K562 (cell line): ENCODE results near the gene RNH1.

Experiments used
- CBX5 ChIP-seq: IDR thresholded peaks from 2 replicates; pipeline ENCODE4 v1.6.1; 2014; ENCODE audit warnings: low read depth, borderline replicate concordance
- CTCF ChIP-seq, 3 experiments: IDR thresholded peaks in 2 of 3; conservative IDR thresholded peaks in 1 of 3; 2 replicates each; pipeline ENCODE4 v1.5.1; 2011 to 2012; ENCODE audit warnings: low read length in 3 of 3, mild to moderate bottlenecking in 3 of 3, control low read depth in 2 of 3, improper control_type of control experiment in 1 of 3, inconsistent platforms in 1 of 3, low read depth in 1 of 3, mixed read lengths in 1 of 3, moderate library complexity in 1 of 3; ENCODE audit not compliant: insufficient read depth in 2 of 3
- E2F1 ChIP-seq: sonication (generic); formaldehyde crosslinking; IDR thresholded peaks from 2 replicates; pipeline ENCODE4 v1.8.1; 2023; ENCODE audit warnings: mild to moderate bottlenecking, missing genetic modification reagents, moderate library complexity
- ESRRB ChIP-seq: fragments of 250-450 bp; sonication (Bioruptor Pico); IDR thresholded peaks from 2 replicates; pipeline ENCODE4 v1.5.0; 2020; ENCODE audit warnings: mild to moderate bottlenecking, moderate library complexity, borderline replicate concordance
- EZH2 ChIP-seq: IDR thresholded peaks from 2 replicates; pipeline ENCODE4 v1.6.1; 2012; ENCODE audit warnings: low read depth, mild to moderate bottlenecking, inconsistent platforms, low read length, borderline replicate concordance
- NFRKB ChIP-seq: fragments of 450-650 bp; IDR thresholded peaks from 2 replicates; pipeline ENCODE4 v1.6.1; 2016; ENCODE audit warnings: low read depth
- PML ChIP-seq: IDR thresholded peaks from 2 replicates; pipeline ENCODE4 v1.6.1; 2012; ENCODE audit warnings: low read length, inconsistent platforms
- POLR2A ChIP-seq: fragments of 450-650 bp; conservative IDR thresholded peaks from 2 replicates; pipeline ENCODE4 v1.6.1; 2016
- RNF2 ChIP-seq: sonication (generic); IDR thresholded peaks from 2 replicates; pipeline ENCODE4 v1.6.1; 2016
- RNF219 ChIP-seq: fragments of 250-450 bp; sonication (Bioruptor Pico); IDR thresholded peaks from 2 replicates; pipeline ENCODE4 v1.5.0; 2022; ENCODE audit warnings: mild to moderate bottlenecking
- TF ChIP-seq, protein P1 (sequence below): fragments of 450-650 bp; formaldehyde crosslinking; IDR thresholded peaks from 2 replicates; pipeline ENCODE4 v1.4.0; 2020; ENCODE audit warnings: mild to moderate bottlenecking, moderate library complexity

DNA sequence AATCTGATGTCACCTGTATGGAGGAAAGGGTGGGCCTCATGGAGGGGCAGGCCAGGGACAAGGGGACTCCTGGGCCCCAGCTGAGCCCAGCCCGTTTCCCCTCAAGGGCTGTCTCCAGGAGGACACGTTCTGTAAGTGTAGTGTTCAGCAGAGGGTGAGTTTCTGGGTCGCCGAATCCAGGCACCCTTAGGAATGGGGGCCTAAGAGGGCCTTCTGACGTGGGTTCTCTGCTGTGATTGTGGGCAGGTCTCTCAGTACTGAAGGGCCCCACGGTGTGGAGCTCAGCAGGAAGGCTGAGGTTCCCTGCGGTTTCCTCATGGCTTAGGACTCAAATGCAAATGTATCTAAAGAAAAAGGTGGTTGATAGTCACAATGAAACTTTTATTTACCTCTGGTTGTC is 50.5 kb downstream of the RNH1 start:
- no peak for TF ChIP-seq RNF219 (CRISPR knock-in tag)
- TF ChIP-seq NFRKB, result no peak
- no peak for TF ChIP-seq RNF2
- no peak for TF ChIP-seq CTCF (IDR thresholded peaks at IDR 0.05 in 2 of 3, conservative IDR thresholded peaks at IDR 0.05 in 1 of 3; ENCODE audit: insufficient read depth in 2 of 3, low read depth in 1 of 3, low read length in 3 of 3)
- TF ChIP-seq ESRRB (CRISPR knock-in tag), result no peak
- no peak for TF ChIP-seq E2F1 (CRISPR knock-in tag)
- no peak for TF ChIP-seq EZH2
- TF ChIP-seq CBX5, result no peak
- no peak for TF ChIP-seq PML
- no peak for TF ChIP-seq POLR2A
- TF ChIP-seq, protein P1, sequence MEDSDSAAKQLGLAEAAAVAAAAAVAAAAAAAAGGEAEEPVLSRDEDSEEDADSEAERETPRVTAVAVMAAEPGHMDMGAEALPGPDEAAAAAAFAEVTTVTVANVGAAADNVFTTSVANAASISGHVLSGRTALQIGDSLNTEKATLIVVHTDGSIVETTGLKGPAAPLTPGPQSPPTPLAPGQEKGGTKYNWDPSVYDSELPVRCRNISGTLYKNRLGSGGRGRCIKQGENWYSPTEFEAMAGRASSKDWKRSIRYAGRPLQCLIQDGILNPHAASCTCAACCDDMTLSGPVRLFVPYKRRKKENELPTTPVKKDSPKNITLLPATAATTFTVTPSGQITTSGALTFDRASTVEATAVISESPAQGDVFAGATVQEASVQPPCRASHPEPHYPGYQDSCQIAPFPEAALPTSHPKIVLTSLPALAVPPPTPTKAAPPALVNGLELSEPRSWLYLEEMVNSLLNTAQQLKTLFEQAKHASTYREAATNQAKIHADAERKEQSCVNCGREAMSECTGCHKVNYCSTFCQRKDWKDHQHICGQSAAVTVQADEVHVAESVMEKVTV (CRISPR knock-in tag), result no peak
